Activated CD4-positive, alpha-beta T cell treated with anti-CD3 and anti-CD28 coated beads for 1 hour (primary cell): ENCODE data around the gene NR2E1.

Experiments
- DNase-seq: peaks from one replicate; pipeline ENCODE4 v3.0.0-alpha.2; 2020

The NR2E1 gene

DNA sequence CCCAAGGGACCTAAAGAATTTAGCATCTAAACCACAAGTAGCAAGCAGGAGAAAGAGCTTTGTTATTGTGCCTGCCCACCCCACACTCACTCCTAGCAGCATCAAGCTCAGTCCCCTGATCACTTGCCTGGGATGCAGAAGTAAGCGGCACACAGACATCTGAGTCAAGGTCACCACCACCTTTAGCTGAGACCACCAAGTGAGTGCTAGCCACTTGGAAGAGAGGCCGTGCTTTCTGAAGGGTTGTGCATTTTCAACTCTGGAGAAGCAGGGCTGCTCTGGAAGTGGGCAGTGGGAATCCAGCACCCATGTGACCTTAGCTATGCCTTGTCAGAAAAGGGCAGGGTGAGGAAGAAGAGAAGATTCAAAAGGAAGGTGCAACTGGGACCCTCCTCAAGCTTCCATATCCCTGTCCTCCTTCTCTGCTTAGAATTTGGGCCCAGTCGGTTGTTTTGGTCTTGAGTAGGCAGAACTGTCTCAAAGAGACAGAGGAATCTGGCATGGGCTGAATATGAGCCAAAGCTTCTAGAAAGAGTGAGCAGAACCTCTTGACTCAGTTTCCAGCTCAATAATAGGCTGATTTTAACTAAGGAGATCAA, 6.2 kb downstream of the NR2E1 start:
- no peak for DNase-seq

DNA sequence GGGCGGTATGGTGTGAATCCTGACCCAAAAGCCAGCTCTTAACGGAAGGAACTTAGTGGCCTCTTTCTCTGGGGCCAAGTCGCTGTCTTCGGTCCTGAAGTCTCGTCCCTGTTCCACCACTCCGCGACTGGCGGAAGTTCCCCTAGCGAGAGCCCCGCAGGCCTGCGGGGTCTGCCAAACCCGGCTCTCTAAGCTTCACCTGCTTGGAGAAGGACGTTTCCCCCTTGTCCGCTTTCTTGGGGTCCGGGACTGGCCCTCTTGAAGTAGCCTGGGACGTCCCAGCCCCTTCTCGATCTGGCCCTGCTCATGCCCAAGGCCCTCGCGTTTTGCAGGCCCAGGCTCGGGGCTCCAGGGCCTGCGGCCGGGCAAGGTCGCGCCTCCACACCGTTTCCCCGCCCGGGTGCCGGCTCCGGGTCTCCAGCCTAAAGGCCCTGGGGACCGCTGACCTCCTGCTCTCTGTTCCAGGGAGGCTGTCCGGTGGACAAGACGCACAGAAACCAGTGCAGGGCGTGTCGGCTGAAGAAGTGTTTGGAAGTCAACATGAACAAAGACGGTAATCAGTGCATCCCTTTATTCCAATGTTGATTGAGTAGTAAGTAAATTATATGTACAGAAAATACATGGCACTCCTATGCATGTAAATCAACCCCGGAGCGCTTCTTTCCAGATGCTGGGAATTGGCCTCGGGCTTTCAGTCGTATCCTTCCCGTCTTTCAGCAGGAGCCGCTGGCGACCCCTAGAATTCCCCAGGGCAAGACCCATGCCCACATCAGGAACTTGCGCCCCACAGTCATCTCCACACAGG, 8.8 kb downstream of the NR2E1 start:
- DNase-seq, result no peak

DNA sequence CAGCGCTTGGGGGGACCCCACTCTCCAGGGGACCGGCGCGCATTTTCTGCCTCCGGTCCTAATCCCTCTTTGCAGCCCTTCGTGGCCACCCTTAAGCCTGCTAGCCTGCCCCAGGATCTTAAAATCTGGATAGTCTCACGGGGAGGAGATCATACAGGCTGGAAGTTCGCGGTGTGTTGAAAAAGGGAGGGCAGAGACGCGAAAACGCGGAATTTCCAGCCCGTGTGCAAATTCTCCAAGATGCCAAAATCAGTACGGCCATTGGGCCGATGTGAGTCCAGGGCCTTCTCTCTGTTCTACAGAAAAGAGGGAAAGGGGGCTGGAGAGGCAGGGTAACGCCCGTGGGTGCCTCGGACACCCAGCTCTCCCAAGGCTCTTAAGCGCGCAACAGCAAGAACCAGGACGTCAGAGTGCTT, 9.4 kb downstream of the NR2E1 start:
- no peak for DNase-seq

DNA sequence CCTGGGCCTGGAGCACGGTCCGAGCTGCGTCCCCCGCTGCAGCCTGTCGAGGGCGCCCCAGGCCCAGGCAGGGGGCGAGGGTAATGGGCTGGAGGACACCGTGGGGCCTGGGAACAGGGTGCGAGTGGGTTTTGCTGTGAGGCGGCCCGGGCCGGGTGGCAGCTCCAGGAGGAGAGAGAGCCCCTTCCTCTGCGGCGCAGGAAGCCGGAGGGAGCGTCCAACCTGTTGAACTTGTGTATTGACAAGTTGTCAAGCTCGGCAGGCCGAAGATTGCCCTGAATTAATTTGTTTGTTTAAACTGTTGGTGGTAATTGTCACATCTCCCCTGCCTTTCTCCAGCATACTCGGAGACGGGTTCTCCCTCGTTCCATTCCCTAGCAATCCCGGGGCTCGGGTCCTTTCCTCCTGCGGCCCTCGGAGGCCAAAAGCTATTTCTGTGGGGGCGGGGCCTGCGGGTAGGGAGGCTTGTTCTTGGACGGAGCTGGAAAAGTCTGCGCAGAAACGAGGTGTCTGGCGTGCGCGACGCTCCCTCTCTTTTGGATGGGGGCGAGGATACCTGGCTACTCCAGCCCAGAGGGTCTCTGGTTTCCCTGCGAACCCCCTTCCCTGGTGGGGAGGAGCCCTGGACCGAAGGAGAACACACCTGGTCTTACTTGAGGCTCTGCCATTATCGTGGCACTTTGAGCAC, 9.9 kb downstream of the NR2E1 start:
- no peak for DNase-seq

DNA sequence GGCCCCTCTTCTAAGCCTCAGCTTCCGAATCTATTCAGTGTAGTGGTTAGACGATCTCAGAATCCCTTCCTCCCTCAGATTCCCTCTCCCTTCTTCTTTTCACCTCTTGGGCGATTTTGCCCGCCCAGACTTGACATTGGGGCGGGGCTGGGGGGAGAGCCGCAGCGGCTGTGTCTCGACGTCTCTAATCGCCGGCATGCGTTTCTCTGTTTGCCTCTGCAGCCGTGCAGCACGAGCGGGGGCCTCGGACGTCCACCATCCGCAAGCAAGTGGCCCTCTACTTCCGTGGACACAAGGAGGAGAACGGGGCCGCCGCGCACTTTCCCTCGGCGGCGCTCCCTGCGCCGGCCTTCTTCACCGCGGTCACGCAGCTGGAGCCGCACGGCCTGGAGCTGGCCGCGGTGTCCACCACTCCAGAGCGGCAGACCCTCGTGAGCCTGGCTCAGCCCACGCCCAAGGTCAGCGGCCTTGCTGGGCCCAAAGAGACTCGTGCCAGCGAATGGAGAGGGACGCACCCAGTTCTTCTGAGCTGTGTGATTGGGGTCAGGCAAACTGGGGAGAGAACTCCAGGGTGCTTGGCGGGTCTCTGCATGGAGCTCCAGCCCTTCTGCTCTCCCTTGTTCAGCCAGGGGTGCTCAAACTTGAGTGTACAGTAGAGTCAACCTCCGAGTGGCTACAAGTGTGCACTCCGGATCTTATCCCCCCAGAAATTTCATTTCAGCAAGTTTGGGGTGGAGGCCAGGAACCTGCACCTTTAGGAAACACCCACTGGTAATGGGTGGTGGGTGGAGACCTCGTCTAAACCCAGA, 10.7 kb downstream of the NR2E1 start:
- DNase-seq, result no peak

DNA sequence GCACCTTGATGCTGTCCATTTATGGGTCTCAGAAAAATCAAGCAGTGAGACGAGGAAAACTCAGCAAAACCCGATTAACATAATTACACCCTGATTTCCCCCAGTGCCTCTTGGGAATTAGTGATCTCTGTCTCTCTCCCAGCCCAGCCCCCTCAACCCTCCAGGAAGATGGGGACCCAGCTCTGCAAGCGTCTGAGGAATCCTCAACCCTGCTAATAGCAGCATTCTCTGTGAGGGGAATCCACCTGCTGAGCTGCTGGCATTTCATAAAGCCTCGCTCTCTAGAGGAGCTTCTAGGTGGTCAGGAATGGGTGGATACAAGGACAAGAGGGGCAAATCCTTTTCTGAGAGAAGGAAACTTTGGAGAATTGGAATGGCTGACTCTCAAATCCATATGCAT, 13.9 kb downstream of the NR2E1 start:
- no peak for DNase-seq

DNA sequence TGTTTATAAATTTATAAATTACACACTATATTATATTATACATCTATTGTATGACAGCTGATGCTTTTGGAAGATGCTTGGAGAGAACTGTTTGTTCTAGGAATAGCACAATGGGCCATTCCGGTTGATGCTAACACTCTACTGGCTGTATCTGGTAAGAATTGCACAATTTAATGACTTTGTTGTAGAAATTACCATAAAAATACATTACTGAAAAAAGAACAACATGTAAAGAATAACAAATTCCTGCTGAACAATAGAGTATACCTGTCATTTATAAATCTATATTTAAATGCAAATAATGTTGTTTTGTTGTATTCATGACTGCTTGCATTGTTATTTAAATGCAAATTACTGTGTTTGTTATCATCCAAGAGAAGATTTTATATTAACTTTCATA, 14.4 kb downstream of the NR2E1 start:
- DNase-seq, result no peak

DNA sequence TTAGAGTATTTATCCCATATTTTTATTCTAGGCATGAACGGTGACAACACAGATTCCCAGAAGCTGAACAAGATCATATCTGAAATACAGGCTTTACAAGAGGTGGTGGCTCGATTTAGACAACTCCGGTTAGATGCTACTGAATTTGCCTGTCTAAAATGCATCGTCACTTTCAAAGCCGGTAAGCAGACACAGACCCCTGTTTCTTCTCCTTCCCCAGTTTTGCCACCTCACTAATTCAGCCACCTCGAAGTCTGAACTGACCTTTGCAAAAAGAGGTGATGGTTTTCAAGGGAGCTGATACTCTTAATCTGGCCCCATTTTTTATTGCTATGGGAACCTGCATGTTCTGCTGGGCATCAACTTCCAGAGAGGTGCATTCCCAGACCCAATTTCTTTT, 15.0 kb downstream of the NR2E1 start:
- DNase-seq, result no peak

DNA sequence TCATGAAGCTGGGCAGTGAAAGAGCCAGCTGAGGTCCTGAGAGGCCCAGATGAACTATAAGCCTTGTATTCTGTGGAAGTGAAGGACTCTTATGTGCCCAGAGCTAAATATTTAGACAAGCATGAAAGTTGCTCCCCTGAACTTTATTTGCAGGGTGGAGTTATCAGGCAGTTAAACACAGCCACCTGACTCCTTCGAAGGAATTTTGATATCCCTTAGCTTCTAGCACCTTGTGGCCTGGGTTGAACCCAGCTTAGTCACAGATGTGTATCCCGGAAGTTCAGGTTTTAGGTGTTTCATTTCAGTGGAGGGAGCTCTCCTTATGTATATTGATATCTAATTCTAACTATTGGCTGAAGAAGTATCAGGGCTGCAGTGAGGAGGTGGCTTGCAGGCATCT, 20.4 kb downstream of the NR2E1 start:
- no peak for DNase-seq

DNA sequence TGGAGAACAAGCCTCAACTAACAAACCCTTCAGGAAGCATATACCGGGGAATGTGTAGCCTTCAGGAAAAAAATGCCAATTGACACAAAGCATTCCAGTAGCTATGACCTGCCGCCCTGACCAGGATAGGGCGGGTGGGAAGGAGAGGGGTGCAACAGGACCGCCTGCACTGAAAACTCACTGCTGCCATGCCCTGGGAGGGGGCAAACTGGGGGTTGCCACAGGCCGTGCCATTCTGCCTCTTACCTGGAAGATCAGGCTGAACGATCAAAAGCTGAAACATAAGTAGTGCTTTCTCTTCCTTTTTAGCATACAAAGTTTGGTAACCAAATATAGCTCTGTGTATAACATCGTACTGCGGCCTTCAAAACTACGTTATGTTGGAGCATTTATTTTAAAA, 21.7 kb downstream of the NR2E1 start:
- DNase-seq, result no peak

DNA sequence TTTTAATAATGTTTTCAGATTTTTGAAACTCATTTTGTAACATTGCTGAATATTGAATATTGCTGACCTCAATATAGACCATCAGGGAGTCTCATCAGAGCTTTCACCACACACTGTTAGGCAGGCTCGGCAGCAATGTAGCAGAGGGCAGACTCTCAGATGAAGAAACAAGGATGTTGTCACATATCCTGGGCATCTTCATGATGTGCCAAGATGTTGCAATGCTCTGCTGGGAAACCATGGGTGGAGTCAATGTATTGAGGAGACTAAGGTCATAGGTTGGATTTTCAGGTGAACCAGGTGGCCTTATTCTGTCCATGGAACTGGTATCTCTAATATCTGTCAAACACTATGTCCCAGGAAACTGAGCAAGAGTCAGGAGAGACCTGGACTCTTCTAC, 27.3 kb downstream of the NR2E1 start:
- DNase-seq, result no peak

DNA sequence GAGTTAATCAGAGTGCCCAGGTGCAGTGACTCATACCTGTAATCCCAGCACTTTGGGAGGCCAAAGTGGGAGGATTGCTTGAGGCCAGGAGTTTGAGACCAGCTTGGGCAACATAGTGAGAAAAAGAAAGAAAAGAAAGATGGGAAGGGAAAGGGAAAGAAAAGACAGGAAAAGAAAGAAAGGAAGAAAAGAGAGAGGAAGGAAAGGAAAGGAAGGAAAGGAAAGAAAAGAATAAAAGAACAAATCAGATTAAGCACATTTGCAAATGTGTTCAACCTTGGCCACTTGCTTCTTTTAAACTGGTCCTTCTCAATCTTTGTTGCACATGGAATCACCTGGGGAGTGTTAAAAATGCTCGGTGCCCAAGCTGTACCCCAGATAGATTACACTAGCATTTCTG, 28.0 kb downstream of the NR2E1 start:
- DNase-seq, result no peak

DNA sequence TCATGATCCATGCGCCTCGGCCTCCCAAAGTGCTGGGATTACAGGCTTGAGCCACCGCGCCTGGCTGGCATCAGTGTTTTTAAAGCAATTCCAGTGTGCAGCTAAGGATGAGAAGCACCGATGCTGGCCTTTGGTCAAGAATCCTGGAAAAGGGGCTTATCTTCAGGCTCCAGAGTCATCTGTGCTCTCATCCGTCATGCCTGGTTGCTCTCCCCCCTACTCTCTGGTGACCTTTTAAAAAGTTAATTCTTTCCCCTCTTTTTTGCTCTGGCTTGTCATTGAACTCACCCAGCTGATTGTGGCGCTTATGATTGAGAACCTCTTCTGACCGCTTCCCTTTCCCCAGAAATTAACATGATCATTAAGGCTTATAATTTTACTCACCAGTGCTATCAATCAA, 28.7 kb downstream of the NR2E1 start:
- DNase-seq, result no peak

DNA sequence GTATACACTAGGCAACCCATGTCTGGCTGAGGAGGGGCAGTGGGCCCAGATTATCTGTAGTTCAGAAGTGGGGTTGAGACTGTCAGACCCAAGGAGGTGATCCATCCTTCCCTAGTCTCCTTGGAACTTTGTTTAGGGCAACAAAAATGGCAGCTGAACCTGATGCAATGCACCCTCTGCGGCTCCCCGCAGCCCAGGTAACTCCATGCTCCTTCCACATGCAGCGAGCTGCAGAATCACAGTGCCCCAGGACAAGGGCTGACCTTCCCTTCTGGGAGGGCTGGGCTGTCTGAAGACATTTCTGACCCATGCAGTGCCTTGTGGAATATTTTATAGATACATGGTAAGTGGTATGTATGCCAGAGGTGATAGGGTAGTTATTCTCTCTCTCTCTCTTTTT, 29.4 kb downstream of the NR2E1 start:
- DNase-seq, result no peak

DNA sequence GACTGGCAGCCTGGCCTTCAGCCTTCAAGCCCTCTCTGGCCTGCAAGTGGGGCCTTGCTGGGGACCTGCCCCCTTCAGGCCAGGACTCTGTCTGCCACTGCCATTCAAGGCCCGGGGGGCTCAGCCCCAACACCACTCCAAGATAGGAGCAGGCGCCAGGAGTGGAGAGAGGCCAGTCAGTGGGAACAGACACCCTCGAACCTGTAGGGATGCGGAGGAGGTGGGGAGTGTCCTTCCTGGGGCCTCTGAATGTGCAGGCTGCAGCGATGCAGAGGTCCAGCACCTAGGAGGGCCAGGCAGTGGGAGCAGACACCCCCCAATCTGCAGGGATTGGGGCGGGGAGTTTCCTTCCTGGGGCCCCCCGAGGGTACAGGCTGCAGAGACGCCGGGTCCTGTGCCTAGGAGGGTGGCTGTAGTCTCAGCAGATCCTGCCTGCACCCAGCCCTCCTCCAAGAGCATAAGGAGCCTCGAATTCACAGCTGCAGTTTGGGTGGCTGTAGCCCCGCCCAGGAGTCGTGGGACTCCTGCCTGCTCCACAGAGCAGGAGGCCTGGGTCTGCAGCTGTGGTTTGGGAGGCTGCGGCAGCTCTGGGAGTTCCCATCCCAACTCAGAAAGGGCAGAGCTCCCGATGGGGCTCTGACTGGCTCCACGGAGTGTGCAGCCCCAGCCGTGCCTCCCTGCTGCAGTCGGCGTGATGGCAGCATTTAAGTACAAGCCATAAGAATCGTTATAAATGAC, 33.1 kb downstream of the NR2E1 start:
- DNase-seq, result no peak

DNA sequence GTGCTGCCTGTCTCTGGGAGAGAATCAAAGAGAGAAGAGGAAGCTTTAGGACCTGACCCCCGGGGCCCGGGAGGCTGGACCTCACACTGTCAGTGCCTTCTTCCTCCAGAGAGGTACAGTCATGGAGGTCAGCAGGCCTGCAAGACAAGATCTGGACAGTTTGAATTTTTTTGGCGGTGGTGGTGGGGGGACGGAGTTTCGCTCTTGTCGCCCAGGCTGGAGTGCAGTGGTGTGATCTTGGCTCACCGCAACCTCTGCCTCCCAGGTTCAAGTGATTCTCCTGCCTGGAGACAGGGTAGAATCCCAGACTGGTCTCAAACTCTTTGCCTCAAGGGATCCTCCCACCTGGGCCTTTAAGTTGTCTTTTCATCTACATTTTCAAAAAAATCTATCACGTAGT, 34.4 kb downstream of the NR2E1 start:
- DNase-seq, result no peak

DNA sequence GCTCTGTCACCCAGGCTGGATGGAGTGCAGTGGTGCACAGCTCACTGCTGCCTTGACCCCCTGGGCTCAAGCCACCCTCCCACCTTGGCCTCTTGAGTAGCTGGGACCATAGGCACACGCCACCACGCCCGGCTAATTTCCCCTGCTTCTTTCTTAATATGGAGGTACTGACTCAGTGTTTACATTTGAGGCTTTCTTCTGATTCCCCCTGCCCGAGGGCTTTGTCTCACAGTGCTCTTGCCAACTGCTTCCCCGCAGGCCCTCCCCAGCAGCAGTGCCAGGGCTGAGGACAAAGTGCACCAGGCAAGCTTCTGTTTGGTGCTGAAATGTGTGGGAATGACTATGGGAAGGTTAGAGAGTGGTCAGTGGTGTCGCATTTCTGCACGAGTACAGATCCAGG, 34.8 kb downstream of the NR2E1 start:
- no peak for DNase-seq

DNA sequence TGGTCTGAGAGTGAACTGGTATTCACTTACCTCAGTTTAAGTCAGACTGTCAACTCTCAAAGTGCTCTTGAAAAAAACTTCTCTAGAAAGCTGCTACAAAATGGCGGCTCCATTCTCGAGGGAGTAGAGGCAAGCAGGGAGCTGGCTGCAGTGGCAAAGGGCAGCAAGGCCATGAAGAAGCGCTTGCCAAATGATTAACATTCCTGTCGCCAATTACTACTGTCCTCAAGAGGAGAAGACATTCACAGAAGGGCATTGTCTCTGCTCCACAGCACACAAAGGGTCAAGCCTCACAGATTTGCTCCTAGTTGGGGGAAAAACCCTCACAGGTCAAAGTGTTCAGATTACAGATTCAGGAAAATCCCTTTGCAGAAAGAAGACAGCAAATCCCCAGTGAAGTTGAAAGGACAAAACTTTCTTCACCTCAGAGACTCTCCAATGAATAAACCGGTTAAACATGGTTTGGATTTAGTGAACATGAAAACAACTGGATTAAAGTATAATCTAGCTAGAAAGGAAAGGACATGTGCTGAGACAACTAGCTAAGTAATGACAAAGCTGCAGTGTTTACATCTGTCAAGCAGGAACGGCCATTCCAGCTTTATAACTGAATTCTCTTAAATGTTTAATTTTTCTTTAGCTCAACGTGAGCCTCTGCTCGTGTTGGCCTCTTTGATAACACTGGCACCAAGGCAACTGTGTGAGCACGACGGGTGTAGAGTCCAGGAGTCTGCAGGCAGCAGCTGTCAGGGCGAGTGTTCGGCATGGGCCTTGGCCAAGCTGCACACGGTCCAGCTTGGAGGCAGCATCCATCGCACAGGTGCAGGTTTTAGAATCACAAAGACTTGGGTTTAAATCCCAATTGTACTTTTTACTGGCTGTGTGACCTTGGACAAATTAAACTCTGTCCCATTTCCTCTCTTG, 37.6 kb downstream of the NR2E1 start:
- no peak for DNase-seq

DNA sequence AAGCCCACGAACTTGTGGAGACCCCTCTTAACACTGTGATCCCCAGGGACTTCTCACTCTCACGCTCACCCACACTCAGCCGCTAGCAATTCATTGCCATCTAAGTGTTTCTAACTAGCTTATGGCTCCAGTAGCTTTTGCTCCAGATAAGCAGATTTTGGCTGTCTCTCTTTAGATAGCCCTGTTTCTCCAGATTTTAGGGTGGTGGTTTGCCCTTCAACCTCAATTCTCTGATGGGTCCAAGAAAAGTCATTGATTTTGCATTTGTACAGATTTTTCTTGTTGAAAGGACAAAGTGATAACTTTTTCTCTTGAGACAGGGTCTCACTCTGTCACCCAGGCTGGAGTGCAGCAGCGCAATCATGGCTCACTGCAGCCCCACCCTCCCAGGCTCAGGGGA, 41.2 kb downstream of the NR2E1 start:
- no peak for DNase-seq

DNA sequence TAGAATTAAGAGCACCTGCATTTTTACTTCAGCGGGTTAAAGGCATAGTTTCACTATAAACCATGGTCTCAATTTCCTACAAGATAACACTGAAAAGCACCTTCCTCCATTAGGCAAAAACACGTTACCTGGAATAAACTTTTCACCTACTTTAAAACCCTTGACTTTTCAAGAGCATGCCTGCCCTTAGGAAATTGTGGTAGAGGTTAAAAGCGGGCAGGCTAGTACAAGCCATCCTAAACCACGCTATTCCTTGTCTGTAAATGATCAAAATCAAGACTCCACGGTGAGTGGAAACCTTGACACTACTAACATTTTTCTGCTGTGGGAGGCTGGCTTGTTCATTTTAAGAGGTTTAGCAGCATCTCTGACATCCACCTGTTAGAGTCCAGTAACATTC, 43.9 kb downstream of the NR2E1 start:
- DNase-seq, result no peak

DNA sequence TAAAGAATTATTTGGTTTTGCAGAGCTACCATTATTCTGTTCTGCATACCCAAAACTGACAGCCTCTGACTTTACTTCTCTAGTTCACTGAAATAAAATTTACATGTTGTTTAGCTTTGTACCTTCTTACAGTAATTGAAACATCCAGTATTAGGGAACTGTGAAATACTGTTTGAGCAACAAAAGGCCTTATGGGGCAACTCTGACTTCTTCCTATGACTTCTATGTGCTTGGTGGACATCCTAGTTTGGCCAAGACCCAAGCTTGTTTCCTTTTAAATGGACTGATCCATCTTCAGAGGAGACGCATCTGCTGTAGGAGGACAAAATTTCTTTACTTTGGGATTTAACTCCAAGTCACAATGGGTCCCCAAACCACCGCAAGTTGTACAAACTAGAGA, 44.7 kb downstream of the NR2E1 start:
- no peak for DNase-seq

DNA sequence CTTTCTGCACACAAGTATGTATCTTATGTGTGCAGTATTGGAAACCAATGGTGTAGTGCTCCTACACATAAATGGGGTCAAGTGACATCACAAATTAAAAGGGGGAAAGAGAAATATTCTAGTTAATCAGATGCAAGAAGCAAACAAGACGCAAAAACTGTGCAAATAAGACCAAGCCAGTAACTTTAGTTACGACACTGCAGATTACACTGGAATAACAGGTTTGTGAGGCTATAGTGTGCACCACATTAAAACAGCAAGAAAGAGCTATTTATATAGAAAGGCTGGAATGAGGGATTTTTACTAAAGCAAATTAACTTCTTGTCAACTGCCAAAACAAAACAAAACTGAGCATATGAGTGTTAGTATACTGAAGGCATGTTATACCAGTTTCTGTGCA, 45.8 kb downstream of the NR2E1 start:
- no peak for DNase-seq
